ENCODE measurements around the gene FAM98A. TPM values are rescaled to one million over a fixed set of nuclear protein-coding genes. Genes with fewer than 3 reads are reported as not detected.

FAM98A gene
- total RNA-seq, 1 experiment from 2014 or later, result 22.4 TPM

DNA sequence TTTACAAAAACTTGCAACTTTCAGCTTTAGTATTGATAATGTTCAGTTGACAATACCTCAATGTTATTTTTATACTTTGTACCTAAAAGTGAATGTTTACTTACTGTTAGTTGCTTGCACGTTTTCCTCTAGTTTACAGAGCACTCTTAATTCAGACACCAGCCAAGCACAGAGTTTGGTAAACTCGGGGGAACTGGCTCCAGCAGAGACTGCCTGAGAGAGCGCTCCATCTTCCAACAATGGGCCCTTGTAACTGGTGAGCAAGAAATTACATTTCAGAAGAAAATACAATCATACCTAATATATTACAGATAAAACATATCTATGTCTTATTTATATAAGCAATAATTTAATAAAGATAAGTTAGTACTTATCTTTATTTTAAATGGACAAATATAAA is 3.7 kb downstream of the FAM98A start:
- H4K20me1 ChIP-seq (ENCODE audit: low read length), result peaks cover 11% of the 10 kb centered on the region; the same call in 1 of the 2 replicates
- H3K36me3 ChIP-seq (ENCODE audit: low read depth, low read length), result peaks cover 27% of the 10 kb centered on the region
- peaks cover 16% of the 10 kb centered on the region for H3K4me1 ChIP-seq (ENCODE audit: insufficient read depth, low read length)
- no peaks in the 10 kb centered on the region for H3K27me3 ChIP-seq (ENCODE audit: low read length)
- no peak for DNase-seq
- BruUV-seq (replicated peaks), result no TSS peak
- H3K4me3 ChIP-seq (ENCODE audit: low read length), result no peak overlapping the region
- no peak overlapping the region for H3K27ac ChIP-seq (ENCODE audit: low read length)
- H3K9me3 ChIP-seq (ENCODE audit: low read length), result no peaks in the 10 kb centered on the region
- ChIA-PET CTCF (no interaction called here), POLR2A (ENCODE audit: unreplicated experiment) (no interaction called here)
- no peaks in the 10 kb centered on the region for H3K9me2 ChIP-seq (replicated peaks; ENCODE audit: low read length)
- H3K9ac ChIP-seq (ENCODE audit: low read length), result no peak overlapping the region
- H3K79me2 ChIP-seq (ENCODE audit: low read length), result peaks cover 54% of the 10 kb centered on the region
- H3F3A ChIP-seq (ENCODE audit: low read length, unreplicated experiment), result no peaks in the 10 kb centered on the region
- no peak overlapping the region for H2AFZ ChIP-seq (ENCODE audit: low read length)
- TF ChIP-seq, protein P1, sequence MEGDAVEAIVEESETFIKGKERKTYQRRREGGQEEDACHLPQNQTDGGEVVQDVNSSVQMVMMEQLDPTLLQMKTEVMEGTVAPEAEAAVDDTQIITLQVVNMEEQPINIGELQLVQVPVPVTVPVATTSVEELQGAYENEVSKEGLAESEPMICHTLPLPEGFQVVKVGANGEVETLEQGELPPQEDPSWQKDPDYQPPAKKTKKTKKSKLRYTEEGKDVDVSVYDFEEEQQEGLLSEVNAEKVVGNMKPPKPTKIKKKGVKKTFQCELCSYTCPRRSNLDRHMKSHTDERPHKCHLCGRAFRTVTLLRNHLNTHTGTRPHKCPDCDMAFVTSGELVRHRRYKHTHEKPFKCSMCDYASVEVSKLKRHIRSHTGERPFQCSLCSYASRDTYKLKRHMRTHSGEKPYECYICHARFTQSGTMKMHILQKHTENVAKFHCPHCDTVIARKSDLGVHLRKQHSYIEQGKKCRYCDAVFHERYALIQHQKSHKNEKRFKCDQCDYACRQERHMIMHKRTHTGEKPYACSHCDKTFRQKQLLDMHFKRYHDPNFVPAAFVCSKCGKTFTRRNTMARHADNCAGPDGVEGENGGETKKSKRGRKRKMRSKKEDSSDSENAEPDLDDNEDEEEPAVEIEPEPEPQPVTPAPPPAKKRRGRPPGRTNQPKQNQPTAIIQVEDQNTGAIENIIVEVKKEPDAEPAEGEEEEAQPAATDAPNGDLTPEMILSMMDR (conservative IDR thresholded peaks at IDR 0.05; ENCODE audit: low read depth, low read length), result no peak
- TF ChIP-seq EZH2 (IDR thresholded peaks at IDR 0.05; ENCODE audit: low read length, unreplicated experiment) (no peak), EZH2phosphoT487 (IDR thresholded peaks at IDR 0.05; ENCODE audit: borderline replicate concordance, low read length) (no peak)
- no peak overlapping the region for H3K4me2 ChIP-seq (ENCODE audit: low read length)
- intact Hi-C loops (cut with micrococcal nuclease), result loop anchor here (10.0 kb wide), 1 partner anchor 321 kb away; no protein-coding TSS in a partner anchor
- ATAC-seq, result no peak

DNA sequence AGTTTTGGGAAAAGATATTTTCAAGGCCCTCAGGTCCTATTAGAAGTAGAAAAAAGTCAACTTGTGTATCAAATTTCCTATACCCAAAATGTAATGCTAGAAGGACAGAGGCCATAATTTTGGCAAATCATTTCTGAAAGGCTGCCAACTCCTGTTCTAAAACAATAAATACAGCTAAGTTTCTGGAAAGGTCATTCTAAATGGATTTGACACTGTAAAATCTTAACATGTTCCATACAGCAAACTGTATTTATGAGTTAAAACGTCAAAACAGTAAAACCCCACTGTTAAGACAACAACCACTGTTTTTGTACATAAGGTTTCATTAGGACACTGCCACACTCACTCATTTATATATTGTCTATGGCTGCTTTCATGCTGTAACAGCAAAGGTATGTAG is 9.7 kb downstream of the FAM98A start:
- H3K79me2 ChIP-seq (ENCODE audit: low read length), result peaks cover 10% of the 10 kb centered on the region; the same call in 1 of the 2 replicates
- no peak overlapping the region for H3K27ac ChIP-seq (ENCODE audit: low read length)
- H3K4me1 ChIP-seq (ENCODE audit: insufficient read depth, low read length), result no peaks in the 10 kb centered on the region
- POLR2A ChIA-PET (ENCODE audit: unreplicated experiment), result no interaction called here
- H3K9me3 ChIP-seq (ENCODE audit: low read length), result no peaks in the 10 kb centered on the region
- no peaks in the 10 kb centered on the region for H3K27me3 ChIP-seq (ENCODE audit: low read length)
- CTCF ChIA-PET, result interaction anchor here (0.6 kb wide), 1 partner anchor 84 kb away, joined by 4 read pairs; no protein-coding TSS in a partner anchor
- ATAC-seq (no peak), DNase-seq (no peak)
- no peak overlapping the region for H3K4me2 ChIP-seq (ENCODE audit: low read length)
- H3F3A ChIP-seq (ENCODE audit: low read length, unreplicated experiment), result no peaks in the 10 kb centered on the region
- no peak overlapping the region for H3K4me3 ChIP-seq (ENCODE audit: low read length)
- no peaks in the 10 kb centered on the region for H4K20me1 ChIP-seq (ENCODE audit: low read length)
- no peak overlapping the region for H3K9ac ChIP-seq (ENCODE audit: low read length)
- H3K9me2 ChIP-seq (replicated peaks; ENCODE audit: low read length), result no peaks in the 10 kb centered on the region
- BruUV-seq (replicated peaks), result no TSS peak
- intact Hi-C loops (cut with micrococcal nuclease), result no loop called here
- no peak for TF ChIP-seq EZH2 (IDR thresholded peaks at IDR 0.05; ENCODE audit: low read length, unreplicated experiment)
- TF ChIP-seq, protein P1 (conservative IDR thresholded peaks at IDR 0.05; ENCODE audit: low read depth, low read length), result no peak
- TF ChIP-seq EZH2phosphoT487 (IDR thresholded peaks at IDR 0.05; ENCODE audit: borderline replicate concordance, low read length), result no peak
- peaks cover 57% of the 10 kb centered on the region for H3K36me3 ChIP-seq (ENCODE audit: low read depth, low read length)
- no peak overlapping the region for H2AFZ ChIP-seq (ENCODE audit: low read length)

DNA sequence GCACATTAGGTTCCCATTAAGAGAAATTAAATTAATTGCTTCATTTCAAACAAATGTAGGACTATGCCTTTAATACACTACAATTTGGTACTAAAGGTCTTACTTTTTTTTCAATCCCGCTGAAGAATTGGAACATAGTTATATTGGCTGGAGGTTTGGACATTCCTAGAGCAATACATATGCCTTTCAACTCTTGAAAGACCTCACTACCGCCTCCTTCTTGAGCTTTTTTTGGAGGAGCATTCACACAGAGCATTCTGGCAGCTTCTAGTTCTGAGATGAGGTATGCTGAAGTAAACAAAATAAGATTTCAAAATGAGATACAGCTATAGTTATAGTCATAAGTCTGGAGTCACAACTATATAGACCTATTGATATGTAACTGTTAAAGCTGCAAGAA is 10.9 kb downstream of the FAM98A start:
- TF ChIP-seq, protein P1 (conservative IDR thresholded peaks at IDR 0.05; ENCODE audit: low read depth, low read length), result no peak
- TF ChIP-seq EZH2phosphoT487 (IDR thresholded peaks at IDR 0.05; ENCODE audit: borderline replicate concordance, low read length), result no peak
- no peak for TF ChIP-seq EZH2 (IDR thresholded peaks at IDR 0.05; ENCODE audit: low read length, unreplicated experiment)
- Histone ChIP-seq H3F3A (ENCODE audit: low read length, unreplicated experiment) (no peaks in the 10 kb centered on the region), H3K4me3 (ENCODE audit: low read length) (no peak overlapping the region), H3K4me2 (ENCODE audit: low read length) (no peak overlapping the region), H3K27ac (ENCODE audit: low read length) (no peak overlapping the region), H3K36me3 (ENCODE audit: low read depth, low read length) (peaks cover 52% of the 10 kb centered on the region), H4K20me1 (ENCODE audit: low read length) (no peaks in the 10 kb centered on the region), H2AFZ (ENCODE audit: low read length) (no peak overlapping the region), H3K4me1 (ENCODE audit: insufficient read depth, low read length) (no peaks in the 10 kb centered on the region), H3K9me2 (replicated peaks; ENCODE audit: low read length) (no peaks in the 10 kb centered on the region), H3K9me3 (ENCODE audit: low read length) (no peaks in the 10 kb centered on the region), H3K9ac (ENCODE audit: low read length) (no peak overlapping the region), H3K79me2 (ENCODE audit: low read length) (no peaks in the 10 kb centered on the region), H3K27me3 (ENCODE audit: low read length) (no peaks in the 10 kb centered on the region)
- CTCF ChIA-PET, result no interaction called here
- POLR2A ChIA-PET (ENCODE audit: unreplicated experiment), result no interaction called here
- intact Hi-C loops (cut with micrococcal nuclease), result no loop called here
- no peak for DNase-seq
- BruUV-seq (replicated peaks), result no TSS peak
- ATAC-seq, result no peak
